ENCODE results near the gene LAMTOR1.

Gene LAMTOR1

GRCh38 chr11:72119198-72119597, 16.1 kb upstream of the LAMTOR1 start:
- ATAC-seq (ENCODE audit: low read depth) (no peak), DNase-seq (ENCODE audit: low spot score) (no peak)
- H3K27ac ChIP-seq (ENCODE audit: poor library complexity, severe bottlenecking) = no peak overlapping the region
- H3K9me3 ChIP-seq (ENCODE audit: severe bottlenecking) = no peaks in the 10 kb centered on the region
- no peak overlapping the region for H3K4me3 ChIP-seq (ENCODE audit: severe bottlenecking)
- H3K36me3 ChIP-seq (ENCODE audit: low read depth) = no peaks in the 10 kb centered on the region
- TF ChIP-seq CTCF (IDR thresholded peaks at IDR 0.05; ENCODE audit: poor library complexity, severe bottlenecking) = no peak
- H3K27me3 ChIP-seq (ENCODE audit: insufficient read depth, poor library complexity, severe bottlenecking) = no peaks in the 10 kb centered on the region
- H3K4me1 ChIP-seq (ENCODE audit: insufficient read depth, poor library complexity, severe bottlenecking) = no peaks in the 10 kb centered on the region

- Histone ChIP-seq H3K4me3 (ENCODE audit: severe bottlenecking) (no peak overlapping the region), H3K4me1 (ENCODE audit: insufficient read depth, poor library complexity, severe bottlenecking) (peaks cover 13% of the 10 kb centered on the region), H3K36me3 (ENCODE audit: low read depth) (peaks cover under 1% of the 10 kb centered on the region; the same call in 1 of the 2 replicates), H3K9me3 (ENCODE audit: severe bottlenecking) (no peaks in the 10 kb centered on the region), H3K27me3 (ENCODE audit: insufficient read depth, poor library complexity, severe bottlenecking) (no peaks in the 10 kb centered on the region), H3K27ac (ENCODE audit: poor library complexity, severe bottlenecking) (no peak overlapping the region)
- ATAC-seq (ENCODE audit: low read depth) = no peak
- no peak for TF ChIP-seq CTCF (IDR thresholded peaks at IDR 0.05; ENCODE audit: poor library complexity, severe bottlenecking)
- no peak for DNase-seq (ENCODE audit: low spot score)
Measured at GRCh38 chr11:72116019-72116755, 13.1 kb upstream of the LAMTOR1 start.

GRCh38 chr11:72114570-72114969, 11.5 kb upstream of the LAMTOR1 start:
- ATAC-seq (ENCODE audit: low read depth) = no peak
- H3K9me3 ChIP-seq (ENCODE audit: severe bottlenecking) = no peaks in the 10 kb centered on the region
- H3K4me1 ChIP-seq (ENCODE audit: insufficient read depth, poor library complexity, severe bottlenecking) = peaks cover 13% of the 10 kb centered on the region
- H3K4me3 ChIP-seq (ENCODE audit: severe bottlenecking) = no peak overlapping the region
- H3K27ac ChIP-seq (ENCODE audit: poor library complexity, severe bottlenecking) = peak overlapping the region; percentile 84
- no peaks in the 10 kb centered on the region for H3K27me3 ChIP-seq (ENCODE audit: insufficient read depth, poor library complexity, severe bottlenecking)
- no peak for DNase-seq (ENCODE audit: low spot score)
- no peak for TF ChIP-seq CTCF (IDR thresholded peaks at IDR 0.05; ENCODE audit: poor library complexity, severe bottlenecking)
- H3K36me3 ChIP-seq (ENCODE audit: low read depth) = peaks cover 8% of the 10 kb centered on the region; the same call in 1 of the 2 replicates

- Histone ChIP-seq H3K36me3 (ENCODE audit: low read depth) (peaks cover 8% of the 10 kb centered on the region; the same call in 1 of the 2 replicates), H3K27ac (ENCODE audit: poor library complexity, severe bottlenecking) (peak overlapping the region; percentile 84), H3K9me3 (ENCODE audit: severe bottlenecking) (no peaks in the 10 kb centered on the region), H3K4me3 (ENCODE audit: severe bottlenecking) (peak overlapping the region; percentile 58), H3K4me1 (ENCODE audit: insufficient read depth, poor library complexity, severe bottlenecking) (peaks cover 13% of the 10 kb centered on the region), H3K27me3 (ENCODE audit: insufficient read depth, poor library complexity, severe bottlenecking) (no peaks in the 10 kb centered on the region)
- no peak for TF ChIP-seq CTCF (IDR thresholded peaks at IDR 0.05; ENCODE audit: poor library complexity, severe bottlenecking)
- ATAC-seq (ENCODE audit: low read depth) (no peak), DNase-seq (ENCODE audit: low spot score) (no peak)
Measured at GRCh38 chr11:72112978-72113808, 10.1 kb upstream of the LAMTOR1 start.
